Activated T-helper 9 cell treated with anti-CD3 and anti-CD28 coated beads, Interleukin-2, amount 50 U/mL, for 16 hours (primary cell): ENCODE measurements around the gene CD300A.

ENCODE experiments used
- DNase-seq: peaks from one replicate; pipeline ENCODE4 v3.0.0-alpha.2; 2020; ENCODE audit warnings: low read depth

CD300A gene

DNA sequence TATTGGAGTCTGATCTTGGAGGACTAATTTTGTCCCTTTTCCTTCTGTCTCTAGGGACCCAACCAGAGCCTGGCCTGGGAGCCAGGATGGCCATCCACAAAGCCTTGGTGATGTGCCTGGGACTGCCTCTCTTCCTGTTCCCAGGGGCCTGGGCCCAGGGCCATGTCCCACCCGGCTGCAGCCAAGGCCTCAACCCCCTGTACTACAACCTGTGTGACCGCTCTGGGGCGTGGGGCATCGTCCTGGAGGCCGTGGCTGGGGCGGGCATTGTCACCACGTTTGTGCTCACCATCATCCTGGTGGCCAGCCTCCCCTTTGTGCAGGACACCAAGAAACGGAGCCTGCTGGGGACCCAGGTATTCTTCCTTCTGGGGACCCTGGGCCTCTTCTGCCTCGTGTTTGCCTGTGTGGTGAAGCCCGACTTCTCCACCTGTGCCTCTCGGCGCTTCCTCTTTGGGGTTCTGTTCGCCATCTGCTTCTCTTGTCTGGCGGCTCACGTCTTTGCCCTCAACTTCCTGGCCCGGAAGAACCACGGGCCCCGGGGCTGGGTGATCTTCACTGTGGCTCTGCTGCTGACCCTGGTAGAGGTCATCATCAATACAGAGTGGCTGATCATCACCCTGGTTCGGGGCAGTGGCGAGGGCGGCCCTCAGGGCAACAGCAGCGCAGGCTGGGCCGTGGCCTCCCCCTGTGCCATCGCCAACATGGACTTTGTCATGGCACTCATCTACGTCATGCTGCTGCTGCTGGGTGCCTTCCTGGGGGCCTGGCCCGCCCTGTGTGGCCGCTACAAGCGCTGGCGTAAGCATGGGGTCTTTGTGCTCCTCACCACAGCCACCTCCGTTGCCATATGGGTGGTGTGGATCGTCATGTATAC is 26.5 kb upstream of the CD300A start:
- DNase-seq, result no peak

DNA sequence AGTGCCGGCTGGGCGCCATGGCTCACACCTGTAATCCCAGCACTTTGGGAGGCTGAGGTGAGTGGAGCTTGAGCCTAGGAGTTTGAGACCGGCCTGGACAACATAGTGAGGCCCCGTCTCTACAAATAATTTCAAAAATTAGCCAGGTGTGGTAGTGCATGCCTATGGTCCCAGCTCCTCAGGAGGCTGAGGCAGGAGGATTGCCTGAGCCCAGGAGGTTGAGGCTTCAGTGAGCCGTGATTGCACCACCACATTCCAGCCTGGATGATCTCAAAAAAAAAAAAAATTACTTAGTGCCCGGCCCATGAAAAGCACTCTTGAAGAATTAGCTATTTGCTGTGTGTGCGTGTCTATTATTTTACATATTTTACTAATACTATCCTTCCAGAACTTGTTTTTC is 24.9 kb upstream of the CD300A start:
- no peak for DNase-seq

DNA sequence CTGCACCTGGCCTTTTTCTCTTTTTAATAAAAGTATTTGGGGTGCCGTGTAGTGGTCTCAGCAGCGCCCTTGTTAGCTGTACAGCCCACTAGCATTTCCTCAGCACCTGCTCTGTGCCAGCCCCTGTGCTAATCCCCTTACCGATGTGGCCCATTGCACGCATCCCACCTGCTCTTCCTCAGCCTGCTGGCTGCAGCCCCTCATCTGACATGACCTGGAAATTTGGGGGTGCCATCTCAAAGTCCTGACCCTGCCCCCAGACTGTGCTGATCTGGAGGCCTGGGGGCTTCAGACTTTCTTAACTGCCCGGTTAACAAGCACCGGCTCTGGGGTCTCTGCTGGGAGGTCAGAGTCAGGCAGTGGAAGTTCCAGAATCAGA is 24.2 kb upstream of the CD300A start:
- DNase-seq, result no peak

DNA sequence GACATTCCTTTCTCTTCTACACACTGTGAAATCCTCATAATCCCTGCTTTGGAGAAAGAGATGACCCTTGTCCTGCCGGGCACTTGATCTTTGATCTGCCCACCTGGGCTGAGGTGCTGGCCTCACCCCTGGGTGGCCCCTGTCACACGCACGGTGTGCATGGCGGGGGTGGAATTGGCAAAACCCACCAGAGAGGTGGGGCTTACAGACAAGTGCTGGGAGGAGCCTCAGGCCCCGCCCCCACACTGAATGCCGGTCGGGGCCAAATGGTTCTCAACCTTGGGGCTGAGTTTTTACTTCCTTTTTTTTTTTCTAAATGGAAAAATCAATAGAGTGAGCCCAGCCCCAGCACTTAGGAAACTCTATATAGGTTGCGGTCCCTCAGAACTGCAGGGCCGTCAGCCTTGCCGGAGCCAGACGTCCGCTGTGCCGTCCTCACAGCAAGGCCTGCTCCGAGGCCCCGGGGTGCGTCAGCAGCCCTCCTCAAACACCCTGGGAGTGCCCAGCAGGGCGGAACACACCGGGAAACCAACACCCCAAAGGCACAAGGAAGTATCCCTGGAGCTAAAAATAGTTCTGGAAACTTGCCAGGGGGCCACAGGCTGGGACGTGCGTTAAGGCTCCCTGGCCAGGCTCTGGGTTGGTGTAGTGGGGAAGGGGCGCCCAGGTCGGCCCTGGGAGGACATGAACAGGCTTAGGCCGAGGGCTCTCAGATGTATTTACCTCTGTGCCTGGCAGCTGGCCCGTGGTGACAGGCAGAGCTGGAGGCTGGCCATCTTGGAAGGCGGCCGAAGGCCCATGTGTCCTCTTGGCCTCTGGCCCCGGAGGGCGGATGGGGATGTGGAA is 23.5 kb upstream of the CD300A start:
- no peak for DNase-seq

DNA sequence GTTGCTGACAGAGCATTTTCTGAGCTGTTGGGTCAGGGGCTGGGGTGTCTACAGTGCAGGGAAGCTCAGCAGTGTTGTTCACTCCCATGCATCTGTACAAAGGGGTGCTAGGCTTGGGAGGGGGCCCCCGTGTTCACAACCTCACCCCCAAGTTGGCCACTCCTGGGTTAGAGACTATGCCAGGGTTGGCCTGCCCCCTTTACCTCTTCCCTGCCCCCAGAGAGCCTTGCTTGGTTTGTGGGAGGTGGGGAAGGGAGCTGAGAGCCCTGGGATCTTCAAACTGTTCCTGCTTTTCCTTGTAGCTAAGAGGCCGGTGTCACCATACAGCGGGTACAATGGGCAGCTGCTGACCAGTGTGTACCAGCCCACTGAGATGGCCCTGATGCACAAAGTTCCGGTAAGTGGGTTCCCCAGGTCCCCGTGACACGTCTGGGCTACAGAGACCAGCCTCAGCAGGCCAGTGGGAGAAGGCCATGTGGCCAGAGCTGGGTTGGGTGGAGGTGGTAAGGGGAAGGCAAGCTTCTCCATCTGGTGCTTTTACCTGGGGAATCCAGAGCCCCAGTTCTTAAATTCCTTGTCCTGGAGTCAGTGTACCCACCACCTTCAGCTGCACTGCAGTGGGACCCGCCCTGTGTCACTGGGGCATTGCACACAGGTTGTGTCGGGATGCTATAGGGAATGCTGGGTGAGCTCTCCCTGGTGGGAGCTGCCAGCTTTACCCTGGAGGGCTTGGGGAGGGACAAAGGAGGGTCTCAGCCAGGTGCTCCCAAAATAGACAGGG is 22.7 kb upstream of the CD300A start:
- DNase-seq, result no peak

DNA sequence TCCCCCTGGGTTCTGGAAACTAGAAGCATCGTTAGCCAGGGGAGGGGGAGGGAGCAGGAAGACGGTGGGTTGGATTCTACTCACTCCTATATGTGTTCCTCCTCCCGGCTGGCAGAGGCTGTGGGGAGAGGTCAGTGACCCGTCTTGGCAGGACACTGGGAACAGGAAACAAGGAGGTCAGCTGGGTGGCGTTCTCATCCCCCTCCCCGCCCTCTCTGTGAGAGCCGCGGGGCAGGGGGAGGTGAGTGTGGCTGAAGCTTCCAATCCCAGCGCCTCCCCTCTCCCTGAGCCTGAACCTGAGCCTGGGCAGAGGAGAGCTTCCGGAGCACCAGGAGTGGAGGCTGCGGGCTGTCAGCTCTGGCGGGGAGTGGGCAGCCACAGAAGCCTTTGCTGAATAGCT is 22.0 kb upstream of the CD300A start:
- DNase-seq, result no peak

DNA sequence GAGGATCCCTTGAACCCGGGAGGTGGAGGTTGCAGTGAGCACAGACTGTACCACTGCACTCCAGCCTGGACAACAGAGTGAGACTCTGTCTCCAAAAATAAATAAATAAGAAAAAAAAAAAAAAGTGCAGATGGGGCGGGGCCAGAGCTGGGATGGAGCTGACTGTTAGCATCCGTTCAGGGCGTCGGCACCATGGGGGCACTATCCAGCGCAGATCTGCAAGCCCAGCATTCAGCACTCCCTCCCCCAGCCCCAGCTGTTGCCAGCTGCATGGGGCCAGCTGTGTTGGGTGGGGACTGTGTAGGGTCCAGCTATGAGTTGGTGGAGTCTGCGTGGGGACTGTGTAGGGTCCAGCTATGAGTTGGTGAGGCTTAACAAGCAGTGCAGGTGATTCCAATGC is 21.3 kb upstream of the CD300A start:
- no peak for DNase-seq

DNA sequence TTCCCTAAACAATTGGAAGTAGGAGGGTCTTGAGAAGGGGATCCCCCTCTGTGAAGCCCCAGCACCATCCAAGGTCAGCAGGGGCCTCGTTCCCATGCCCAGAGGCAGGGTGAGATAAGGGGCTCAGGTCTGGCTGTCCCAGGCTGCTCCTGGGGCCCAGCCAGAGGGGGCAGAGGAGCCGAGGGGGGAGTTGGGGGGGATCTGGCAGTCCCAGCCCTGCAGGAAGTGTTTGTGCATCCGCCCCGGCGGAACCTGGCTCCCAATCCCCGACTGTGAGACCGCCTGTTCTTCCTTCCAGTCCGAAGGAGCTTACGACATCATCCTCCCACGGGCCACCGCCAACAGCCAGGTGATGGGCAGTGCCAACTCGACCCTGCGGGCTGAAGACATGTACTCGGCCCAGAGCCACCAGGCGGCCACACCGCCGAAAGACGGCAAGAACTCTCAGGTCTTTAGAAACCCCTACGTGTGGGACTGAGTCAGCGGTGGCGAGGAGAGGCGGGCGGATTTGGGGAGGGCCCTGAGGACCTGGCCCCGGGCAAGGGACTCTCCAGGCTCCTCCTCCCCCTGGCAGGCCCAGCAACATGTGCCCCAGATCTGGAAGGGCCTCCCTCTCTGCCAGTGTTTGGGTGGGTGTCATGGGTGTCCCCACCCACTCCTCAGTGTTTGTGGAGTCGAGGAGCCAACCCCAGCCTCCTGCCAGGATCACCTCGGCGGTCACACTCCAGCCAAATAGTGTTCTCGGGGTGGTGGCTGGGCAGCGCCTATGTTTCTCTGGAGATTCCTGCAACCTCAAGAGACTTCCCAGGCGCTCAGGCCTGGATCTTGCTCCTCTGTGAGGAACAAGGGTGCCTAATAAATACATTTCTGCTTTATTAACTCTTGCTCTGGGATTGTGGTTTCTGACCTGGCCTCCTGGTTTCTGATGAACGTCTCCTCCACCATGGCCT is 19.6 kb upstream of the CD300A start:
- DNase-seq, result peak; percentile 35

DNA sequence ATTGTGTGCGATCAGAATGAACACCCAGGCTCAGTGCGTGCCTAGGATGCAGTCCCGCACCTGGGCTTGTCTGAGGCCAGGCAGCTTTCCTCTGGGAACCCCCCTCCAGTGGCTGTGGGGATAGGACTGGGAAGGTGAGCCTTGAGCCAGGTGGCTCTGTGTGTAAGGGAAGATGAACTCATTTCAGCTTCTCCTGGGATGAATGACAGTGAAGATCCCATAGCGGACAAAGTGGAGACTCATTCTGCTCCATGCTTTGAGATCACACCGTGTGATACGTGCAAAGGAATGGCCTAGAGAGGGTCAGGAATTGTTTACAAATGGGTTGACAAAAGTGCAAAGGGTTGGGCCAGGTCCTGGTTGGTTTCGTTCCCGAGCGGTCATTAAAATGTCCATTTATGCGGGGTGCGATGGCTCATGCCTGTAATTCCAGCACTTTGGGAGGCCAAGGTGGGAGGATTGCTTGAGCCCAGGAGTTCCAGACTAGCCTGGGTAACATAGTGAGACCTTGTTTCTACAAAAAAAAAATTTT is 18.7 kb upstream of the CD300A start:
- DNase-seq, result no peak

DNA sequence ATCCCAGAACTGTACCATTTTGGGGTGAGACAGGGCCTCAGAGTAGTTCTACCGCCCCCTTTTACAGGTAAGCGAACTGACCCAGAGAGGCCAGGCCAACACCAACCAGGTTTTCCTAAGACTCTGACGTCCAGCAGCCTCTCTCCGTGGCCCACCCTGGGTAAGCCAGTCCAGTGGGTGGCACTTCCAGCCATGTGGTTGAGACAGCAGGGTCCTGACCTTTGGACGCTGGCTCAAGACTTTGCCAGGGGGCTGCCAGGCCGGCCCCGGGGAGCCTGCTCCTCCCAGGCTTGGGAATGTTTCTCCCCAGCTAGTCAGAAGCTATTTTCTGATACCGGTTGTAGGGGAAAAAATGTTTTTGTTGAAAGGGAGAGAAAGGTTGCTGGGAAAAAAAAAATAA is 17.7 kb upstream of the CD300A start:
- DNase-seq, result no peak

DNA sequence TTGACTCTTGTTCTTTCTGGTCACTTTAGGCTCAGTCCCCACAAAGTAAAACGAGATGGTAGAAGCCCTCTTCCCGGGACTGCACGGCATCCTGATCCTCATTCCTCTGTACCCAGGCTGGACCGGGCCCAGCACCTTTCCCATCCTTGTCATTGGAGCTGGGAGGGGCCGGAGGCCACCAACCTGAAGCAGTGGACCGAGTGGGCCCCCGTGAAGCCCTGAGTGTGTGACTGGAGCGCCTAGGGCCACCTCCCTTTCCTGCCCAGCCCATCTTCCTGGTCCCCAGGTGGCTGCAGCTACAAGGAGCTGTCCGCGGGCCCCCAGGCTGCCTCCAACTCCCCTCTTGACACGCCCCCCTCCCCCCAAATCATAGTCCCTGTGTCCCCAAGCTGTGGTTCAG is 17.1 kb upstream of the CD300A start:
- DNase-seq, result no peak

DNA sequence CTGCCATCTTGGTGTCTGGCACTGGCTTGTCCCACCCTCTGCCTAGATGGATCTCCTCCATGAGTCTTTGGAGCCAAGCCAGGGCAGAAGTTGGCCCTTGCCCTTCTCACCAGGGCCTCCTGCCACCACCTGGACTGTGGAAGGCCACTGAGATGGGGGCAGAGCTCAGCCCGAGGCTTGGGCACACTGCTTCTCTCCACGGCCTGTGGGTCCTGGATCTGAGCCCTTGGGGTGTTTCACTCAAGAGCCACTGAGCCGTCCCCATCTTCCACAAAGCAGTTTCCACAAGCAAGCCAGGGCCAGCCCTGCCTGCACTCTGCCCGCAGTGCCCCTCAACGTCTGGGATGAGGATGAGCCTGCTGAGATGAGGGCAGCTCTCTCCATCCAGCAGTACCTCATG is 16.7 kb upstream of the CD300A start:
- DNase-seq, result no peak

DNA sequence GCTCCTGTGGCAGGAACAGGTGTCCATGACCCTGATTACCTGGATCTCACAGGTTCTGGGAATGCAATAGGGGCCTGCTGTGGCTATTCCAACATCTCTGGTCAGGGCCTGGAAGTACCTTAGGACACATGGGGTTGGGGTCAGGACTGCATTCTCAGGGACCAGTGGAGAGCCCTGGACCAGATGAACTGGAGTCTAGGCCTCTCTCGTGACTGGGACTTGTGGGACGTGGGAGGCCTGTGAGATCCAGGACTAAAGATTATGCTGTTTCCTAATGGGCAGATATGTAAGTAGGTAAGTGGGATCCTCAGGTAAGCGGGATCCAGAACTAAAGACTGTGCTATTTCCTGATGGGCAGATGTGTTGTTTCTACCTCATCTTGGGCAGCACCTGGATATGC is 16.2 kb upstream of the CD300A start:
- no peak for DNase-seq

DNA sequence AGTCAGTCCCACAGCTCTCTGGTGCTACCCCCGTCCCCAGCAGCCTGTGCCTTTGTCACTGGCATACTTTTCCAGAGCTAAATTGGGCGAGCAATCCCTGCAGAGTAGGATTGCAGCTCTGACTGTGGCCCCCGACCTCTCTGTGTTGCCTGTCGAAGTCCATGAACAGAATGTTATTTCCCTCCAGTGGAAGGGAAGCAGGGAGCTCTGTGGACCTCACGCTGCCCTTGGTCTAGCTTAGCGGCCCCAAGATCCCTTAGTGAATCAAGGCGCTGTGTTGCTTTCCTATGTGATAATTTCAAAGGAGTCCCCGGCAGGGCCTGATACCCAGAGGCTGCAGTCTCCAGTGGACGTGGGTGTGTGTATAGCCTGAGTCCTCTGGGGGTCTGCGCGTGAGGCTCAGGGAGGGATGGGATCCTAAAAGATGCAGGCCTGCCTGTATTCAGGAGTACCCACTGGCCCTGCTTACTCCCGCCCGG is 15.5 kb upstream of the CD300A start:
- DNase-seq, result no peak

DNA sequence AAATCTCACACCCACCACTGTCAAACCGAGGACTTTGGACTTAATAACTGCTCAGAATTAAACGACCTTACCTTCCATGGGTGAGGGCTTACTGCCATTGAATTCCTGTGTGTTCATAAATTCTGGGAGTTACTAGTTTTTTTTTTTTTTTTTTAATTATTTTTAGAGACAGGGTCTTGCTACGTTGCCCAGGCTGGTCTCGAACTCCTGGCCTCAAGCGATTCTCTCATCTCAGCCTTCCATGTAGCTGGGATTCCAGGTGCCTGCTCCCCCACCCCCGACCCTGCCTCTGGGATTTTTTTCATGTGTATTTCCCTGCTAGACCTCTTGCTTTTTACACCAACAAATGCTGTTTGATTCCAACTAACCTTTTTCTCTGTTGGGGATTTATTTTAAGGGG is 14.9 kb upstream of the CD300A start:
- no peak for DNase-seq

DNA sequence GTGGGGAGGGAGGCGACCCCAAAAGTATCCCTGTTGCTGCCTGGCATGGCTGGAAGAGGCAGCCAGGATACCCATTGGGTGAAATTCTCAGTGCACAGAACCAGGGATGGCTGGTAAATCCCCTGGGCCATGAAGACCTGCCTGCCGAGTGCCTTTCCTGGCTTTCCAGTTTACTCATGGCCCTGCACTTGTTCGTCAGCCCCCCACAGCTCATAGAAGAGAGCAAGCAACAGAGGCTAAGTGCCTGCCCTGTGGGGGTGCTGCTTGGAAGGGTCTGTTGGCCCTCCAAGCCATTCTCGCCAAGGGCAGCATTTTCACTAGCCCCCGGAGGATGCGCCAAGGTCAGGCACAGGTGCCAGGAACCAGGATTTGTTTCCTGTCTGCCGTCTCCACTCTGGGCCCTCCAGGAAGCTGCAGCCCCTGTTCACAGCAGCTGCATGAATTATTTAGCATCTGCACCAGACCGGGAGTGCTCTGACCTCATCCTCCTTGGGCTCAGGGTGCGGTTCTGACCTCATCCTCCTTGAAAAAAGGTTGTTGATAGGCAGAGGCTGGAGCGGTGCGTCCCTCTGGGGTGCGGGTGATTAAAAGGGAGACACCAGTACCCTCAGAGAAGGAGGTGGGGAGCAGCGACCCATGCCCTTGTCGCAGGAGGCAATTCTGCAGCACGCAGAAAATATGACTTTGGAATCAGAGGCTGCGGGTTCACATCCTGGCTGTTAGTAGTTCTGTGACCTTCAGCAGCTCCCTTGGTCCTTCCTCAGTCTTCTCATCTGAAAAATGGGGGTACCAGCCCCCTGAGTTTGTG is 14.2 kb upstream of the CD300A start:
- no peak for DNase-seq

DNA sequence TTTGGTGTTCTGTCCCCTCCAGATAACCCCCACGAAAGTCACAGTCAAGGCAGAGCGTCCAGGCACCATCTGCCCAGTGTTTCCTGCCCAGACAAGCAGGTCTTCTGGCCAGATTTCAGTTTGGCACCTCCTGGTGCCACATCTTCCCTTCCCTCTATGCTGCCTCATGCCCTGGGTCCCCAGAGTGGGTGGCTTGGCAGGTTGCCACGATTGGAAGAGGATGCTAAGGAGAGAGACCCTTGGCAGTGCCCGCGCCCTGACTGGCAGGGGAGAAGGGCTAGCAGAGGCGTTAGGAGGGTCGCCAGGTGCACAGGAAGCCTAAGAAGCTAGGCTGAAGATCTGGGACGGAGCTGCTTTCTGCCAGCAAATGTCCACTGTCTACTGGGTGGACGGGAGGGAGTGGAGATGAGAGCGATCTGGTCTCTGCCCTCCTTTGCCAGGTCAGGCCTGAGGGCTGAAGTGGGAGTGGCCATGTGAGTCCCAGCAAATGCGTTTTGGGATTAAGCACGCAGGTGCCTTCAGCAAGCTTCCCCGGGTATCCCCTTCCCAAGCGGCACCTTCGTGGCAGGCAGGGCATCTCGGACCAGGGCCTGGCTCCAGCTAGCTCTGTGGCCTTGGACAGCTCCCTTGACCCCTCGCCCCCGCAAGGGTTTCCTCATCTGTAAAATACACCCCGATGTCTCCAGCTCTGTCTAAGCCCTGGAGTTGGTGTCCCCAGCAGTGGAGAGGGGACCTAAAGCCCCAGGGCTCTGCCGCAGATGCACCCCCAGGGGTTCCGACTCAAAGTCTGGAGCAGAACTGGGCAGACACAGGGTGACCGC is 13.4 kb upstream of the CD300A start:
- no peak for DNase-seq

DNA sequence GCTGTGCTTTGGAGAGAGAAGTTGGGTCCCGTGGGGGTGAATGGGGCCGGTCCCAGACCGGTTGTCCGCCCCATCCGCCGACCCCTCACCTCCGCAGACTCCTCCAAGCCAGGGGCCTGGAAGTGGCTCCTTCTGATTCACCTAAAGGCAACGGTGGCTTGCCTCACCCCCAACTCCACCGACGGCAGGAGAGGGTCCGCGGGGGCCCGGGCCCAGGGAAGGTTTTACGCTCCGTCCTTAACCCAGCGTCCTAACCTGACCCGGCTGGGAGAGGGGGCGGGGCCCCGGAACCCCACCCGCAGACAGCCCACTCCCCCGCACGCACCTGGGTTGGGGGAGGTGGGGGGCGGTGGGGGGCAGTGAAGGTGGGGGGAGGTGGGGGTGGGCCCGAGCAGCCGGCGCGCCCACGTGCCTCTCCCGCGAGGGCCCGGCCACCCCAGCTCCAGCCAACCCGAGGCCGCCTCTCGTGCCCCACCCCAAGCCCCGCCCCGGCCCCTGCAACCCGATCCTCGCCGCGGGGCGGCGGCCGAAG is 12.7 kb upstream of the CD300A start:
- no peak for DNase-seq
